Spleen (tissue), 7 donors: ENCODE measurements around the gene SLC17A4.

Source experiments
- POLR2AphosphoS5 ChIP-seq, 3 donors: sonication (generic); formaldehyde crosslinking; IDR thresholded peaks; one replicate each; pipeline ENCODE4 v1.5.1; 2017; ENCODE audit warnings: antibody characterized with exemption in 3 of 3
- TF ChIP-seq, protein P1 (sequence below), 11 experiments: fragments of 200-600 bp in 7 of 11; fragments of 450-650 bp in 4 of 11; sonication (generic) in 4 of 11; IDR thresholded peaks in 8 of 11; conservative IDR thresholded peaks in 3 of 11; 1 replicate in 7 of 11; 2 replicates in 4 of 11; pipeline versions ENCODE4 v1.4.0 to v1.8.0; 2016 to 2021; ENCODE audit warnings: antibody characterized with exemption in 11 of 11, inconsistent platforms in 4 of 11, mild to moderate bottlenecking in 1 of 11
- donor health status: DM: no; HTN: no; CAD: no; lungs with moderate emphysema.
- donor health status: DM: no; HTN: no; CAD: no.
- donor health status: DM: no; HTN: no; CAD: no.

GRCh38 chr6:25777031-25777430, 22.5 kb downstream of the SLC17A4 start:
- TF ChIP-seq, protein P1, sequence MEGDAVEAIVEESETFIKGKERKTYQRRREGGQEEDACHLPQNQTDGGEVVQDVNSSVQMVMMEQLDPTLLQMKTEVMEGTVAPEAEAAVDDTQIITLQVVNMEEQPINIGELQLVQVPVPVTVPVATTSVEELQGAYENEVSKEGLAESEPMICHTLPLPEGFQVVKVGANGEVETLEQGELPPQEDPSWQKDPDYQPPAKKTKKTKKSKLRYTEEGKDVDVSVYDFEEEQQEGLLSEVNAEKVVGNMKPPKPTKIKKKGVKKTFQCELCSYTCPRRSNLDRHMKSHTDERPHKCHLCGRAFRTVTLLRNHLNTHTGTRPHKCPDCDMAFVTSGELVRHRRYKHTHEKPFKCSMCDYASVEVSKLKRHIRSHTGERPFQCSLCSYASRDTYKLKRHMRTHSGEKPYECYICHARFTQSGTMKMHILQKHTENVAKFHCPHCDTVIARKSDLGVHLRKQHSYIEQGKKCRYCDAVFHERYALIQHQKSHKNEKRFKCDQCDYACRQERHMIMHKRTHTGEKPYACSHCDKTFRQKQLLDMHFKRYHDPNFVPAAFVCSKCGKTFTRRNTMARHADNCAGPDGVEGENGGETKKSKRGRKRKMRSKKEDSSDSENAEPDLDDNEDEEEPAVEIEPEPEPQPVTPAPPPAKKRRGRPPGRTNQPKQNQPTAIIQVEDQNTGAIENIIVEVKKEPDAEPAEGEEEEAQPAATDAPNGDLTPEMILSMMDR (IDR thresholded peaks at IDR 0.05 in 8 of 11, conservative IDR thresholded peaks at IDR 0.05 in 3 of 11), result no peak
- TF ChIP-seq POLR2AphosphoS5 (IDR thresholded peaks at IDR 0.05), result no peak
